HepG2 (cell line): ENCODE measurements around the gene NOTCH4. TPM values are rescaled to one million over a fixed set of nuclear protein-coding genes. Genes with fewer than 3 reads are reported as not detected.

Experiments used
- ARID5B ChIP-seq: IDR thresholded peaks from 2 replicates; pipeline ENCODE4 v1.4.0; 2020; ENCODE audit warnings: mild to moderate bottlenecking, missing genetic modification reagents
- CEBPZ ChIP-seq: IDR thresholded peaks from 2 replicates; pipeline ENCODE4 v1.6.1; 2012; ENCODE audit warnings: low read length, improper control_type of control experiment
- EZH2 ChIP-seq: conservative IDR thresholded peaks from 2 replicates; pipeline ENCODE4 v1.6.1; 2012; ENCODE audit warnings: mild to moderate bottlenecking, low read depth, low read length, moderate library complexity
- HNRNPK ChIP-seq: fragments of 200-400 bp; formaldehyde crosslinking; IDR thresholded peaks from 2 replicates; pipeline ENCODE4 v1.6.1; 2018; ENCODE audit warnings: low read length, low read depth, moderate library complexity, mild to moderate bottlenecking; ENCODE audit not compliant: poor library complexity, severe bottlenecking
- JUN ChIP-seq: sonication (generic); formaldehyde crosslinking; IDR thresholded peaks from 2 replicates; pipeline ENCODE4 v1.4.0; 2020; ENCODE audit warnings: mild to moderate bottlenecking, missing genetic modification reagents
- KDM2A ChIP-seq: sonication (generic); formaldehyde crosslinking; IDR thresholded peaks from 2 replicates; pipeline ENCODE4 v1.4.0; 2020; ENCODE audit warnings: low read depth, missing genetic modification reagents, borderline replicate concordance
- RBM39 ChIP-seq: fragments of 200-400 bp; formaldehyde crosslinking; IDR thresholded peaks from one replicate; pipeline ENCODE4 v1.6.1; 2018; ENCODE audit warnings: antibody characterized with exemption, mild to moderate bottlenecking, low read depth, low read length; ENCODE audit not compliant: poor library complexity, severe bottlenecking
- ZBTB20 ChIP-seq: sonication (generic); formaldehyde crosslinking; IDR thresholded peaks from 2 replicates; pipeline ENCODE4 v1.8.1; 2023; ENCODE audit warnings: missing genetic modification reagents, low read depth, mild to moderate bottlenecking, borderline replicate concordance
- ZBTB37 ChIP-seq: sonication (generic); formaldehyde crosslinking; IDR thresholded peaks from 2 replicates; pipeline ENCODE4 v1.4.0; 2020; ENCODE audit warnings: mild to moderate bottlenecking, missing genetic modification reagents
- ZNF260 ChIP-seq: sonication (generic); formaldehyde crosslinking; IDR thresholded peaks from 2 replicates; pipeline ENCODE4 v1.4.0; 2020; ENCODE audit warnings: missing genetic modification reagents, low read depth, mild to moderate bottlenecking, borderline replicate concordance
- ZNF275 ChIP-seq: sonication (generic); formaldehyde crosslinking; IDR thresholded peaks from 2 replicates; pipeline ENCODE4 v1.8.0; 2022; ENCODE audit warnings: missing genetic modification reagents, mild to moderate bottlenecking, inconsistent platforms, borderline replicate concordance
- ZNF333 ChIP-seq: sonication (generic); formaldehyde crosslinking; IDR thresholded peaks from 2 replicates; pipeline ENCODE4 v1.4.0; 2020; ENCODE audit warnings: mild to moderate bottlenecking, missing genetic modification reagents, borderline replicate concordance
- ZNF460 ChIP-seq: sonication (generic); formaldehyde crosslinking; IDR thresholded peaks from 2 replicates; pipeline ENCODE4 v1.5.1; 2020; ENCODE audit warnings: missing genetic modification reagents, mild to moderate bottlenecking, borderline replicate concordance
- ZNF558 ChIP-seq: sonication (generic); formaldehyde crosslinking; IDR thresholded peaks from 2 replicates; pipeline ENCODE4 v1.9.0; 2022; ENCODE audit warnings: mild to moderate bottlenecking, missing genetic modification reagents, borderline replicate concordance
- ZNF569 ChIP-seq: sonication (generic); formaldehyde crosslinking; IDR thresholded peaks from 2 replicates; pipeline ENCODE4 v1.5.0; 2020; ENCODE audit warnings: mild to moderate bottlenecking, missing genetic modification reagents, moderate library complexity, borderline replicate concordance
- ZNF749 ChIP-seq: sonication (generic); formaldehyde crosslinking; IDR thresholded peaks from 2 replicates; pipeline ENCODE4 v1.8.0; 2022; ENCODE audit warnings: mild to moderate bottlenecking, missing genetic modification reagents, moderate library complexity, borderline replicate concordance
- ZNF780A ChIP-seq: sonication (generic); formaldehyde crosslinking; IDR thresholded peaks from 2 replicates; pipeline ENCODE4 v1.8.0; 2022; ENCODE audit warnings: mild to moderate bottlenecking, missing genetic modification reagents, moderate library complexity
- ZNF839 ChIP-seq: sonication (generic); formaldehyde crosslinking; IDR thresholded peaks from 2 replicates; pipeline ENCODE4 v1.4.0; 2020; ENCODE audit warnings: missing genetic modification reagents, mild to moderate bottlenecking, borderline replicate concordance
- polyA plus RNA-seq, 8 experiments: library from polyadenylated mRNA; depleted of rRNA in 3 of 8; stranded (reverse) in 7 of 8; unstranded in 1 of 8; fragments of >200 nt; fragmentation: Illumina TruSeq in 4 of 8; extraction: Trizol in 4 of 8; gene quantifications; 2 replicates each; pipeline versions ENCODE4 v1.2.1 to v1.2.3, GENCODE V29; 2011 to 2016; ENCODE audit warnings: low read depth in 4 of 8, missing spikeins in 1 of 8, mixed read lengths in 1 of 8; ENCODE audit not compliant: insufficient read depth in 1 of 8
- total RNA-seq, 5 experiments: library from RNA; depleted of rRNA; stranded (reverse); fragments of >200 nt; fragmentation: Illumina TruSeq; extraction: Trizol; gene quantifications; 2 replicates each; pipeline ENCODE4 v1.2.3, GENCODE V29; 2016; ENCODE audit warnings: low read depth in 1 of 5

The NOTCH4 gene
- total and polyA plus RNA-seq, 2 of the 13 experiments (the other 11 are each of a cell fraction or from before 2014, with no cell fraction given): 0.51 to 0.83 TPM

GRCh38 chr6:32154514-32155161 is 69.2 kb downstream of the NOTCH4 start (continued):
- TF ChIP-seq ZNF275 (CRISPR knock-in tag): no peak
- no peak for TF ChIP-seq ZNF260 (CRISPR knock-in tag)
- TF ChIP-seq ZNF569 (CRISPR knock-in tag): no peak
- TF ChIP-seq ZBTB20 (CRISPR knock-in tag): peak; percentile 60; the same call in 1 of the 2 replicates
- TF ChIP-seq EZH2: no peak
- 0 out of 2 replicates have a peak, but pooled peaks have one; percentile 90 for TF ChIP-seq ZNF839
- no peak for TF ChIP-seq RBM39
- TF ChIP-seq ZBTB37 (CRISPR knock-in tag): no peak
- no peak for TF ChIP-seq JUN (CRISPR knock-in tag)
- no peak; the same call in 1 of the 2 replicates for TF ChIP-seq ZNF333 (CRISPR knock-in tag)
- TF ChIP-seq ZNF780A (CRISPR knock-in tag): peak; percentile 57
- no peak for TF ChIP-seq ZNF558 (CRISPR knock-in tag)
- no peak for TF ChIP-seq ZNF749
- no peak for TF ChIP-seq CEBPZ
- TF ChIP-seq KDM2A (CRISPR knock-in tag): peak; percentile 88; the same call in 1 of the 2 replicates
- TF ChIP-seq ZNF460 (CRISPR knock-in tag): no peak
- no peak for TF ChIP-seq HNRNPK
- TF ChIP-seq ARID5B: no peak; the same call in 1 of the 2 replicates
